ENCODE measurements around the gene CTAGE9.

DNA sequence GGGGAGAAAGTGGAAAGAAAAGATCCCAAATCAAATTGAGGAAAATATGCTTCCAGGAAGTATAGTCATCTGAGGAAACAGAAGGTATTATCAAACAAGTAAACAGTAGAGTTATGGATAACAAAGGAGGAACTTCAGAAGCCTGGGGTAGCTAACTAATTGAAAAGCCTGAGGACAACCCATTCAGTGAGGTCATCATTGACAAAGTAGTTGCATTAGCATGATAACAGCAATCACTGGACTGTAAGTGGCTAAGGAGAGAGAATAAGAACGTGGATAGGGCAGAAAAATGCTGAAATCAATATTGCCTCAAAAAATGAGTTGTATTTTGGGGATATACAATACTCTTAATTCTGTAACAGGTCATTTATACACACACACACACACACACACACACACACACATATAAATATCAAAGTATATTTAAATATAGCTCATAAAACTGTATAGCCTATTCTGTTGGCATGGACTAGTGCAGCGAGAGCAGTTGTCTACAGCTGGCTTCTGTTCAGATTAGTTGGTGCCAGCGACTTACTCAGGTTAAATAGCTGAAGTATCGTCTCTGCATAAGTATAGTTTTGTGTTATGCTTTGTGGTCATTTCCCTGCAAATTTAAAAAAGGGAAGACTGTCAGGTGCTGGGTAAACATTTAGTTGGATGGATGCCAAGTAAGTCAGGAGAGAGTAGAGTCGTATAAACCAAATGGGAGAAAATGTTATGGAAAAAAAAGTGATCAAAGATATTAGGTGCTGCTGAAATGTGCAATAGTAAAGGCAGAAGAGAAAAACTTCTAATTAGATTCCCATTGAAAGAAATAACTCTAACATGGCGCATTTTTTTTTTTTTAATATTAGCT, 33.8 kb upstream of the CTAGE9 start:
- no peak for TF ChIP-seq POLR2A (IDR thresholded peaks at IDR 0.05)
- TF ChIP-seq, protein P1, sequence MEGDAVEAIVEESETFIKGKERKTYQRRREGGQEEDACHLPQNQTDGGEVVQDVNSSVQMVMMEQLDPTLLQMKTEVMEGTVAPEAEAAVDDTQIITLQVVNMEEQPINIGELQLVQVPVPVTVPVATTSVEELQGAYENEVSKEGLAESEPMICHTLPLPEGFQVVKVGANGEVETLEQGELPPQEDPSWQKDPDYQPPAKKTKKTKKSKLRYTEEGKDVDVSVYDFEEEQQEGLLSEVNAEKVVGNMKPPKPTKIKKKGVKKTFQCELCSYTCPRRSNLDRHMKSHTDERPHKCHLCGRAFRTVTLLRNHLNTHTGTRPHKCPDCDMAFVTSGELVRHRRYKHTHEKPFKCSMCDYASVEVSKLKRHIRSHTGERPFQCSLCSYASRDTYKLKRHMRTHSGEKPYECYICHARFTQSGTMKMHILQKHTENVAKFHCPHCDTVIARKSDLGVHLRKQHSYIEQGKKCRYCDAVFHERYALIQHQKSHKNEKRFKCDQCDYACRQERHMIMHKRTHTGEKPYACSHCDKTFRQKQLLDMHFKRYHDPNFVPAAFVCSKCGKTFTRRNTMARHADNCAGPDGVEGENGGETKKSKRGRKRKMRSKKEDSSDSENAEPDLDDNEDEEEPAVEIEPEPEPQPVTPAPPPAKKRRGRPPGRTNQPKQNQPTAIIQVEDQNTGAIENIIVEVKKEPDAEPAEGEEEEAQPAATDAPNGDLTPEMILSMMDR (IDR thresholded peaks at IDR 0.05 in 8 of 11, conservative IDR thresholded peaks at IDR 0.05 in 3 of 11), result no peak
- TF ChIP-seq POLR2AphosphoS5 (IDR thresholded peaks at IDR 0.05), result no peak
